Neural progenitor cell (in vitro differentiated cells): Measurements from ENCODE around the gene DRD2.

Experiments used
- CTCF ChIP-seq: fragments of 200-600 bp; sonication (generic); IDR thresholded peaks from 2 replicates; pipeline ENCODE4 v1.5.1; 2017; ENCODE audit warnings: antibody characterized with exemption, mild to moderate bottlenecking
- EZH2 ChIP-seq: fragments of 200-600 bp; sonication (generic); IDR thresholded peaks from 2 replicates; pipeline ENCODE4 v1.6.1; 2017; ENCODE audit warnings: antibody characterized with exemption, mild to moderate bottlenecking, moderate library complexity

- TF ChIP-seq CTCF (no peak), EZH2 (no peak)
These were observed 90.6 kb downstream of the DRD2 start for GRCh38 chr11:113384551-113384950.
